Caco-2 (cell line): ENCODE data around the gene RGS6. TPM values are rescaled to one million over a fixed set of nuclear protein-coding genes. Genes with fewer than 3 reads are reported as not detected.

Source experiments
- BruUV-seq: library from RNA; stranded (reverse); fragments of 400-500 nt; replicated peaks from 2 replicates; lab custom pipeline; 2021; lab: Mats Ljungman, UMichigan
- CTCF ChIA-PET: fragments of 300-600 bp; sonication (Branson Sonifier 250); formaldehyde crosslinking; loops from one replicate; lab custom pipeline; 2022; ENCODE audit warnings: antibody characterized with exemption; lab: Charles Lee
- POLR2A ChIA-PET: fragments of 300-600 bp; sonication (Branson Sonifier 250); formaldehyde crosslinking; loops from one replicate; lab custom pipeline; 2022; ENCODE audit warnings: antibody characterized with exemption; lab: Charles Lee
- DNase-seq, 2 experiments: peaks; one replicate each; pipeline versions ENCODE4 v3.0.0 to v3.0.0-alpha.2; 2020 to 2022
- H3K27me3 ChIP-seq: replicated peaks from 2 replicates; pipeline ENCODE4 v1.6.0; 2011; ENCODE audit warnings: low read length; ENCODE audit not compliant: control insufficient read depth, insufficient read depth
- H3K36me3 ChIP-seq: 2 replicates; pipeline ENCODE4 v1.5.1; 2011; ENCODE audit warnings: low read length; ENCODE audit not compliant: control insufficient read depth, insufficient read depth
- H3K4me1 ChIP-seq: fragments of 250-450 bp; sonication (Bioruptor Pico); 2 replicates; pipeline ENCODE4 v1.5.1; 2020; ENCODE audit warnings: mild to moderate bottlenecking
- H3K4me3 ChIP-seq: 2 replicates; pipeline ENCODE4 v1.5.1; 2011; ENCODE audit warnings: low read depth, mild to moderate bottlenecking, control low read depth, low read length
- H3K9me3 ChIP-seq: fragments of 250-450 bp; sonication (Bioruptor Pico); 2 replicates; pipeline ENCODE4 v1.5.1; 2020; ENCODE audit warnings: mild to moderate bottlenecking, moderate library complexity
- H3K27ac Mint-ChIP-seq: one replicate; pipeline ENCODE4 v1.8.0; 2022; ENCODE audit warnings: mixed read lengths; ENCODE audit not compliant: unreplicated experiment
- H3K27me3 Mint-ChIP-seq: one replicate; pipeline ENCODE4 v1.8.0; 2022; ENCODE audit warnings: mixed read lengths; ENCODE audit not compliant: insufficient read depth, unreplicated experiment
- H3K36me3 Mint-ChIP-seq: one replicate; pipeline ENCODE4 v1.8.0; 2022; ENCODE audit warnings: mild to moderate bottlenecking, mixed read lengths; ENCODE audit not compliant: insufficient read depth, unreplicated experiment
- H3K4me1 Mint-ChIP-seq: one replicate; pipeline ENCODE4 v1.8.0; 2022; ENCODE audit warnings: low read depth, mixed read lengths; ENCODE audit not compliant: unreplicated experiment
- H3K4me3 Mint-ChIP-seq: one replicate; pipeline ENCODE4 v1.8.0; 2022; ENCODE audit warnings: mild to moderate bottlenecking, moderate library complexity, mixed read lengths; ENCODE audit not compliant: unreplicated experiment
- H3K9me3 Mint-ChIP-seq: one replicate; pipeline ENCODE4 v1.8.0; 2022; ENCODE audit warnings: mixed read lengths; ENCODE audit not compliant: unreplicated experiment
- intact Hi-C: fragments of 100-400 bp; cut with micrococcal nuclease; formaldehyde crosslinking; loops from one replicate; pipeline ENCODE4 v1.10.0; 2022; ENCODE audit not compliant: unreplicated experiment
- total RNA-seq: library from RNA; stranded (reverse); gene quantifications from 2 replicates; pipeline ENCODE4 v1.2.3, GENCODE V29; 2022
- TF ChIP-seq, protein P1 (sequence below), 2 experiments: fragments of 200-600 bp in 1 of 2; IDR thresholded peaks; 1 replicate in 1 of 2; 2 replicates in 1 of 2; pipeline versions ENCODE4 v1.5.1 to v1.8.0; 2011 to 2022; ENCODE audit warnings: antibody characterized with exemption in 1 of 2, control low read depth in 1 of 2, inconsistent platforms in 1 of 2, low read depth in 1 of 2, low read length in 1 of 2, mild to moderate bottlenecking in 1 of 2, moderate library complexity in 1 of 2; ENCODE audit not compliant: insufficient read depth in 1 of 2, severe bottlenecking in 1 of 2, unreplicated experiment in 1 of 2

Gene RGS6
- total RNA-seq, 1 experiment from 2014 or later: not detected

DNA sequence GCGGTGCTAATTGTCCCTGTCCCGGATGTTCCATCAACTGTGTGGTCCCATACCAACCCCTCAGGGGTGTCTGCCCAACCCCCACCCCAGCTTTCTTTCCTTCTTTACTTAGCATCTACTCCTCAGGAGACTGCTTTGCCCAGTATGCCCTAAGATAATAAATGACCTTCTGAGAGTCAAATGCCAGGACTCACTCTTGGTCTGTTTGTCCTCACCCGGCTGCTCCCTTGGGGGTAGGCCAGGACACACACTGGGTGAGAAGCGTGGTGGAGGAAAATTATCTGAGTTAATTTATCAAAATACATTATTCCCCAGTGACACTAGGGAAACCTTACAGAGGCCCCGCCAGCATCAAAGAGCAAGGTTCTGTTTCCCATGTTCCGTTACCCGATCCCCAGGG is 457.0 kb downstream of the RGS6 start:
- Mint-ChIP-seq H3K9me3 (peaks cover 9% of the 10 kb centered on the region), H3K4me1 (no peaks in the 10 kb centered on the region), H3K4me3 (no peak overlapping the region), H3K27ac (no peak overlapping the region), H3K36me3 (no peaks in the 10 kb centered on the region), H3K27me3 (peaks cover 6% of the 10 kb centered on the region)
- Histone ChIP-seq H3K9me3 (no peaks in the 10 kb centered on the region), H3K27me3 (no peaks in the 10 kb centered on the region), H3K36me3 (no peaks in the 10 kb centered on the region), H3K4me3 (no peak overlapping the region), H3K4me1 (no peaks in the 10 kb centered on the region)
- intact Hi-C loops: no loop called here
- no TSS peak for BruUV-seq
- CTCF ChIA-PET: no interaction called here
- POLR2A ChIA-PET: no interaction called here
- DNase-seq: no peak
- TF ChIP-seq, protein P1, sequence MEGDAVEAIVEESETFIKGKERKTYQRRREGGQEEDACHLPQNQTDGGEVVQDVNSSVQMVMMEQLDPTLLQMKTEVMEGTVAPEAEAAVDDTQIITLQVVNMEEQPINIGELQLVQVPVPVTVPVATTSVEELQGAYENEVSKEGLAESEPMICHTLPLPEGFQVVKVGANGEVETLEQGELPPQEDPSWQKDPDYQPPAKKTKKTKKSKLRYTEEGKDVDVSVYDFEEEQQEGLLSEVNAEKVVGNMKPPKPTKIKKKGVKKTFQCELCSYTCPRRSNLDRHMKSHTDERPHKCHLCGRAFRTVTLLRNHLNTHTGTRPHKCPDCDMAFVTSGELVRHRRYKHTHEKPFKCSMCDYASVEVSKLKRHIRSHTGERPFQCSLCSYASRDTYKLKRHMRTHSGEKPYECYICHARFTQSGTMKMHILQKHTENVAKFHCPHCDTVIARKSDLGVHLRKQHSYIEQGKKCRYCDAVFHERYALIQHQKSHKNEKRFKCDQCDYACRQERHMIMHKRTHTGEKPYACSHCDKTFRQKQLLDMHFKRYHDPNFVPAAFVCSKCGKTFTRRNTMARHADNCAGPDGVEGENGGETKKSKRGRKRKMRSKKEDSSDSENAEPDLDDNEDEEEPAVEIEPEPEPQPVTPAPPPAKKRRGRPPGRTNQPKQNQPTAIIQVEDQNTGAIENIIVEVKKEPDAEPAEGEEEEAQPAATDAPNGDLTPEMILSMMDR (IDR thresholded peaks at IDR 0.05; ENCODE audit: insufficient read depth in 1 of 2, low read depth in 1 of 2, low read length in 1 of 2, severe bottlenecking in 1 of 2, unreplicated experiment in 1 of 2): no peak

DNA sequence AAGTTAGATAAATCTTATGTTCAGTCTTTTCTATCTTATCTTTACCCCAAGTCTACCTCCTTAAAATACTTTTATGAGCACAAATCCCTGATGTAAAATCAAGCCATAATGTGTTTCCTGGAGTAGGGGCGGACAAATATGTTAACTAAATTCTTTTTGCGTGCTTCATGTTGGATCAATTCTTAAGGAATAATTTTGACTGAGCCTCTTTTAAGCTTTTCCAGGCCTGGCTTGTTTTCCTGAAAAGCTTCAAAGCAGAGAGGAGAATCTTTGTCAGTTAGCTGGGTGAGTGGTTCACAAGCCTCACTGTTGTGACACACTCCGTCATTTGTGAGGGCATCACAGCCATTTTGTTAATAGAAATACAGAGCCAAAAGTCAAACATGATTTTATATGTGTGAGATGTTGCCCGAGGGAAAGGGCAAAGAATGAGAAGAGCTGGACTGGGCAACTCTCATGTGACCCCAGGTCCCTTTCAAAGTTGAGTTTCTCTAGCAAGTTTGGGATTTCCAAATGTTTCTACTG is 468.9 kb downstream of the RGS6 start:
- ChIA-PET POLR2A (no interaction called here), CTCF (no interaction called here)
- no TSS peak for BruUV-seq
- intact Hi-C loops: no loop called here
- no peak overlapping the region for H3K4me3 ChIP-seq
- TF ChIP-seq, protein P1 (IDR thresholded peaks at IDR 0.05; ENCODE audit: insufficient read depth in 1 of 2, low read depth in 1 of 2, low read length in 1 of 2, severe bottlenecking in 1 of 2, unreplicated experiment in 1 of 2): no peak
- H3K36me3 ChIP-seq: no peaks in the 10 kb centered on the region
- no peaks in the 10 kb centered on the region for H3K9me3 Mint-ChIP-seq
- no peaks in the 10 kb centered on the region for H3K36me3 Mint-ChIP-seq
- H3K4me3 Mint-ChIP-seq: no peak overlapping the region
- DNase-seq: no peak
- no peaks in the 10 kb centered on the region for H3K9me3 ChIP-seq
- H3K4me1 Mint-ChIP-seq: no peaks in the 10 kb centered on the region
- no peaks in the 10 kb centered on the region for H3K27me3 ChIP-seq
- H3K27me3 Mint-ChIP-seq: peaks cover 22% of the 10 kb centered on the region
- H3K4me1 ChIP-seq: no peaks in the 10 kb centered on the region
- no peak overlapping the region for H3K27ac Mint-ChIP-seq

DNA sequence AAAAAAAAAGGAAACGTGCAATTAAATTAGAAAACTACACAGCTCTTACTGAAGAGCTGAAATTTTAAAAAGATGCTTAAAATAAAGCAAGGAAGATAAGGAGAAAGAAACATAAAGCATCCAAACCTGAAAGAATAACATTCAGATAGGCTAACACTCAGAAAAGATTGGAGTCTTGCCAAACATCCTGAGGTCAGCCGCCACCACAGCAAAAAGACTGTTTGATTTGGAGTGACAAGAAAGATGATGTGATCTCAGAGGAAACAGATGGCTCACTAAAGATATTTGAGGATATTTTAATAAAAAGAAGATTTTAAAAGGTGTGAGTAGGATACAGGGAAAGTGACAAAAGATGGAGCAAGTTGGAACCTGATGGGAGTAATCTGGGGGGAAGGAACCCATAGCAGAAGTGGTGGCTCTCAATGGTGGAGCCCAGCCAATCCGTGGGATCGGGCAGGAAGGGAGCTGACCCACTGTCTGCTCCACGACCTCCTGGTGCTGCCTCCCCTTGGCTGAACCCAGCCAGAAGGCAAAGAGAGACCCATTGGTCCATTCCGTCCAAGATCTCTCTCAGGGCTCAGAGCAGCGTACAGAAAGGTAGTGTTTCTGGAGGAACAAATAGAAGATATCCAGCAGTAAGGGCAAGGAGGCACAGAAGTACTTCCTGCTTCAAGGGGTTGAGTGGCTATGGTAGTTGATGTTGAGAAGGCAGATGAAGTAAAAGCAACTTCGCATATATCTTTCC is 469.6 kb downstream of the RGS6 start:
- Mint-ChIP-seq H3K9me3 (no peaks in the 10 kb centered on the region), H3K27ac (no peak overlapping the region), H3K4me1 (no peaks in the 10 kb centered on the region), H3K27me3 (peaks cover 22% of the 10 kb centered on the region), H3K36me3 (no peaks in the 10 kb centered on the region), H3K4me3 (no peak overlapping the region)
- POLR2A ChIA-PET: no interaction called here
- intact Hi-C loops: no loop called here
- BruUV-seq: no TSS peak
- no peaks in the 10 kb centered on the region for H3K4me1 ChIP-seq
- H3K27me3 ChIP-seq: no peaks in the 10 kb centered on the region
- CTCF ChIA-PET: no interaction called here
- DNase-seq: no peak
- TF ChIP-seq, protein P1 (IDR thresholded peaks at IDR 0.05; ENCODE audit: insufficient read depth in 1 of 2, low read depth in 1 of 2, low read length in 1 of 2, severe bottlenecking in 1 of 2, unreplicated experiment in 1 of 2): no peak
- H3K36me3 ChIP-seq: no peaks in the 10 kb centered on the region
- no peaks in the 10 kb centered on the region for H3K9me3 ChIP-seq
- no peak overlapping the region for H3K4me3 ChIP-seq
